ENCODE results near the gene CORO2A. TPM values are rescaled to one million over a fixed set of nuclear protein-coding genes. Genes with fewer than 3 reads are reported as not detected.
A peak's percentile ranks its signal among the peaks of the same experiment; 100 is the strongest.

The CORO2A gene
- total and polyA plus RNA-seq, 10 of the 15 experiments (the other 5 are each of a cell fraction or from before 2014, with no cell fraction given): 1.0 to 5.3 (median 3.5) TPM

- H2AFZ ChIP-seq (ENCODE audit: control insufficient read depth, low read depth, low read length): peak overlapping the region; percentile 88
- CTCF ChIA-PET: interaction anchor here (0.9 to 1.5 kb wide), 3 partner anchors 54 to 84 kb away, joined by 3 to 5 read pairs (median 3); partner anchors contain the start of gene TBC1D2
- H4K20me1 ChIP-seq (ENCODE audit: control insufficient read depth, insufficient read depth): no peaks in the 10 kb centered on the region
- no peaks in the 10 kb centered on the region for H3K36me3 ChIP-seq (ENCODE audit: control insufficient read depth in 2 of 2, insufficient read depth in 2 of 2, low read length in 1 of 2)
- POLR2A ChIA-PET: interaction anchor here (1.0 to 1.1 kb wide), 2 partner anchors 84 to 112 kb away, joined by 3 read pairs; no protein-coding TSS in a partner anchor
- H3K4me3 ChIP-seq: no peak overlapping the region
- TF ChIP-seq ZNF384 (IDR thresholded peaks at IDR 0.05; ENCODE audit: borderline replicate concordance, low read depth, low read length) (no peak), KDM1A (IDR thresholded peaks at IDR 0.05; ENCODE audit: borderline replicate concordance) (no peak), TBL1XR1 (IDR thresholded peaks at IDR 0.05; ENCODE audit: low read depth, low read length) (no peak), ZNF217 (IDR thresholded peaks at IDR 0.05) (no peak), REST (IDR thresholded peaks at IDR 0.05; ENCODE audit: low read depth, low read length) (no peak)
- no peaks in the 10 kb centered on the region for H3K9me3 ChIP-seq (replicated peaks; ENCODE audit: control insufficient read depth, insufficient read depth, low read length)
- DNase-seq (ENCODE audit: low read depth, low spot score): no peak
- WGBS (ENCODE audit: insufficient coverage, insufficient replicate concordance, low lambda C conversion rate, missing lambda C conversion rate): 82% methylated on average over 7 of the region's 7 CpGs
- intact Hi-C loops (cut with micrococcal nuclease; ENCODE audit: unreplicated experiment): no loop called here
- peaks cover 11% of the 10 kb centered on the region for H3K4me1 ChIP-seq (ENCODE audit: control insufficient read depth, insufficient read depth, low read length)
- H3K9ac ChIP-seq (ENCODE audit: control insufficient read depth, insufficient read depth, low read length): no peak overlapping the region
- RAD21 ChIA-PET (ENCODE audit: unreplicated experiment): interaction anchor here (1.1 kb wide), 1 partner anchor 83 kb away, joined by 4 read pairs; the partner anchor contains the start of gene TRIM14
- no TSS peak for BruUV-seq (replicated peaks)
- H3K27me3 ChIP-seq (replicated peaks in 1 of 2; ENCODE audit: control insufficient read depth in 2 of 2, insufficient read depth in 2 of 2, low read length in 1 of 2): no peaks in the 10 kb centered on the region
- ATAC-seq: no peak
- no peak for FAIRE-seq
- peak overlapping the region; percentile 82 for H3K4me2 ChIP-seq (ENCODE audit: control insufficient read depth, insufficient read depth)
- H3K27ac ChIP-seq (ENCODE audit: control insufficient read depth, insufficient read depth): no peak overlapping the region; the same call in 1 of the 2 replicates
- in situ Hi-C loops (cut with MboI): no loop called here
- no peaks in the 10 kb centered on the region for H3K79me2 ChIP-seq (ENCODE audit: control insufficient read depth, insufficient read depth, low read length)
- SMC1A ChIA-PET (ENCODE audit: uncharacterized antibody, unreplicated experiment): interaction anchor here (1.0 kb wide), 1 partner anchor 83 kb away, joined by 3 read pairs; no protein-coding TSS in a partner anchor
Observed at GRCh38 chr9:98201749-98202148, 9.3 kb upstream of the CORO2A start.
